Measurements from ENCODE around the gene HOMER2.

- TF ChIP-seq, protein P1, sequence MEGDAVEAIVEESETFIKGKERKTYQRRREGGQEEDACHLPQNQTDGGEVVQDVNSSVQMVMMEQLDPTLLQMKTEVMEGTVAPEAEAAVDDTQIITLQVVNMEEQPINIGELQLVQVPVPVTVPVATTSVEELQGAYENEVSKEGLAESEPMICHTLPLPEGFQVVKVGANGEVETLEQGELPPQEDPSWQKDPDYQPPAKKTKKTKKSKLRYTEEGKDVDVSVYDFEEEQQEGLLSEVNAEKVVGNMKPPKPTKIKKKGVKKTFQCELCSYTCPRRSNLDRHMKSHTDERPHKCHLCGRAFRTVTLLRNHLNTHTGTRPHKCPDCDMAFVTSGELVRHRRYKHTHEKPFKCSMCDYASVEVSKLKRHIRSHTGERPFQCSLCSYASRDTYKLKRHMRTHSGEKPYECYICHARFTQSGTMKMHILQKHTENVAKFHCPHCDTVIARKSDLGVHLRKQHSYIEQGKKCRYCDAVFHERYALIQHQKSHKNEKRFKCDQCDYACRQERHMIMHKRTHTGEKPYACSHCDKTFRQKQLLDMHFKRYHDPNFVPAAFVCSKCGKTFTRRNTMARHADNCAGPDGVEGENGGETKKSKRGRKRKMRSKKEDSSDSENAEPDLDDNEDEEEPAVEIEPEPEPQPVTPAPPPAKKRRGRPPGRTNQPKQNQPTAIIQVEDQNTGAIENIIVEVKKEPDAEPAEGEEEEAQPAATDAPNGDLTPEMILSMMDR (IDR thresholded peaks at IDR 0.05; ENCODE audit: extremely low read depth in 1 of 2, insufficient read depth in 1 of 2, low read depth in 1 of 2, low read length in 2 of 2), result no peak
- TF ChIP-seq POLR2A (IDR thresholded peaks at IDR 0.05; ENCODE audit: low read depth, low read length) (no peak), EZH2 (IDR thresholded peaks at IDR 0.05; ENCODE audit: borderline replicate concordance, low read depth, low read length, severe bottlenecking) (no peak), POLR2AphosphoS5 (IDR thresholded peaks at IDR 0.05; ENCODE audit: insufficient read depth, low read depth, low read length) (no peak), FOS (IDR thresholded peaks at IDR 0.05; ENCODE audit: borderline replicate concordance, insufficient read depth, low read length) (no peak), GATA2 (IDR thresholded peaks at IDR 0.05; ENCODE audit: insufficient read depth, insufficient read length, low read depth, low read length) (no peak), MYC (IDR thresholded peaks at IDR 0.05; ENCODE audit: low read depth, low read length) (no peak), JUN (IDR thresholded peaks at IDR 0.05; ENCODE audit: borderline replicate concordance, insufficient read depth, insufficient read length, low read depth) (no peak), MAX (IDR thresholded peaks at IDR 0.05; ENCODE audit: insufficient read depth, insufficient read length) (no peak)
Measured at GRCh38 chr15:82847703-82848102, 104.8 kb downstream of the HOMER2 start.

Data from endothelial cell of umbilical vein (primary cell).